K562 (cell line): Measurements from ENCODE around the gene EEF1A2. TPM values are rescaled to one million over a fixed set of nuclear protein-coding genes. Genes with fewer than 3 reads are reported as not detected.

Experiments used
- ATAC-seq: fragments of 200-7000 bp; cut with Tn5 transposase; 3 replicates; pipeline ENCODE4 v1.9.1; 2020; ENCODE audit warnings: moderate library complexity
- BruUV-seq: library from RNA; stranded (reverse); fragments of 400-500 nt; replicated peaks from 2 replicates; lab custom pipeline; 2021; lab: Mats Ljungman, UMichigan
- CTCF ChIA-PET: fragments of 300-600 bp; formaldehyde crosslinking; extraction: SDS; loops from one replicate; lab custom pipeline; 2021; ENCODE audit warnings: low intra/inter-chr PET ratio; lab: Yijun Ruan, JAX
- POLR2A ChIA-PET: fragments of 300-600, 350-650 bp; sonication (Branson Sonifier 250); formaldehyde crosslinking; extraction: SDS; loops from one replicate; lab custom pipeline; 2021; ENCODE audit warnings: antibody characterized with exemption, inconsistent platforms; lab: Yijun Ruan, JAX
- DNase-seq, 4 experiments: peaks; one replicate each; pipeline versions ENCODE4 v3.0.0 to v3.0.0-alpha.2; 2011 to 2018; ENCODE audit warnings: low spot score in 3 of 4, mixed read lengths in 3 of 4; ENCODE audit errors: extremely low read depth in 1 of 4
- FAIRE-seq: peaks from 2 replicates; lab custom pipeline; 2011; peaks lifted over from hg19 to GRCh38; lab: Jason Lieb, UNC
- H2AFZ ChIP-seq: 2 replicates; pipeline ENCODE4 v1.6.0; 2011; ENCODE audit warnings: low read depth, low read length, control low read depth, inconsistent platforms
- H3K27ac ChIP-seq: fragments of 200-600 bp; 3 replicates; pipeline ENCODE4 v1.8.0; 2011; ENCODE audit warnings: low read depth, mild to moderate bottlenecking, control low read depth, inconsistent platforms, low read length, moderate library complexity, mixed read lengths; ENCODE audit errors: extremely low read depth
- H3K27me3 ChIP-seq, 2 experiments: fragments of 300-600 bp in 1 of 2; 2 replicates in 1 of 2; 3 replicates in 1 of 2; pipeline versions ENCODE4 v1.6.0 to v1.8.0; 2011; ENCODE audit warnings: inconsistent platforms in 2 of 2, low read length in 2 of 2, mild to moderate bottlenecking in 1 of 2, mixed read lengths in 1 of 2, moderate library complexity in 1 of 2; ENCODE audit not compliant: control insufficient read depth in 2 of 2, insufficient read depth in 2 of 2
- H3K36me3 ChIP-seq: fragments of 300-600 bp; 3 replicates; pipeline ENCODE4 v1.8.0; 2011; ENCODE audit warnings: mild to moderate bottlenecking, low read length, inconsistent platforms; ENCODE audit not compliant: control insufficient read depth, insufficient read depth
- H3K4me1 ChIP-seq, 2 experiments: fragments of 200-600 bp in 1 of 2; replicated peaks in 1 of 2; 2 replicates in 1 of 2; 3 replicates in 1 of 2; pipeline versions ENCODE4 v1.5.1 to v1.8.0; 2011; ENCODE audit warnings: inconsistent platforms in 2 of 2, low read length in 2 of 2, mild to moderate bottlenecking in 1 of 2, mixed read lengths in 1 of 2, moderate library complexity in 1 of 2; ENCODE audit not compliant: control insufficient read depth in 2 of 2, insufficient read depth in 2 of 2
- H3K4me2 ChIP-seq: 2 replicates; pipeline ENCODE4 v1.6.1; 2011; ENCODE audit warnings: low read length, control low read depth, inconsistent platforms, mixed read lengths; ENCODE audit not compliant: insufficient read depth
- H3K4me3 ChIP-seq: fragments of 200-600 bp; sonication (generic), shearing (Covaris generic); 2 replicates; pipeline ENCODE4 v1.5.1; 2016; ENCODE audit warnings: control low read depth, inconsistent platforms
- H3K79me2 ChIP-seq: fragments of 200-600 bp; 3 replicates; pipeline ENCODE4 v1.8.0; 2011; ENCODE audit warnings: low read length, inconsistent platforms; ENCODE audit not compliant: control insufficient read depth, insufficient read depth
- H3K9ac ChIP-seq, 2 experiments: 2 replicates each; pipeline versions ENCODE4 v1.6.0 to v1.6.1; 2011; ENCODE audit warnings: low read depth in 2 of 2, low read length in 2 of 2, control low read depth in 1 of 2, inconsistent platforms in 1 of 2, mild to moderate bottlenecking in 1 of 2, mixed read lengths in 1 of 2; ENCODE audit not compliant: insufficient read depth in 1 of 2
- H3K9me1 ChIP-seq: one replicate; pipeline ENCODE4 v1.6.0; 2011; ENCODE audit warnings: inconsistent platforms, mild to moderate bottlenecking, low read length, moderate library complexity; ENCODE audit not compliant: control insufficient read depth, insufficient read depth
- H3K9me3 ChIP-seq: replicated peaks from 2 replicates; pipeline ENCODE4 v1.5.1; 2011; ENCODE audit warnings: low read depth, low read length, inconsistent platforms; ENCODE audit not compliant: control insufficient read depth, insufficient read depth
- H4K20me1 ChIP-seq: replicated peaks from 2 replicates; pipeline ENCODE4 v1.6.1; 2011; ENCODE audit warnings: low read length, inconsistent platforms, mixed read lengths; ENCODE audit not compliant: control insufficient read depth, insufficient read depth
- EHMT2 ChIP-seq: fragments of 450-650 bp; IDR thresholded peaks from 2 replicates; pipeline ENCODE4 v1.6.1; 2018; ENCODE audit warnings: antibody characterized with exemption
- MIER1 ChIP-seq: fragments of 450-650 bp; IDR thresholded peaks from 2 replicates; pipeline ENCODE4 v1.6.1; 2016; ENCODE audit warnings: antibody characterized with exemption, mild to moderate bottlenecking, low read depth
- REST ChIP-seq, 2 experiments: fragments of 450-650 bp; formaldehyde crosslinking in 1 of 2; IDR thresholded peaks; 2 replicates each; pipeline versions ENCODE4 v1.4.0 to v1.6.1; 2014 to 2020; ENCODE audit warnings: mild to moderate bottlenecking in 2 of 2, borderline replicate concordance in 1 of 2, low read depth in 1 of 2
- TEAD1 ChIP-seq, 2 experiments: fragments of 450-650 bp in 1 of 2; sonication (generic) in 1 of 2; formaldehyde crosslinking; IDR thresholded peaks; 2 replicates each; pipeline versions ENCODE4 v1.4.0 to v1.8.0; 2020 to 2022; ENCODE audit warnings: mild to moderate bottlenecking in 2 of 2, missing genetic modification reagents in 1 of 2
- ZNF764 ChIP-seq: fragments of 250-450 bp; sonication (Bioruptor Pico); IDR thresholded peaks from 2 replicates; pipeline ENCODE4 v1.4.0; 2020; ENCODE audit warnings: low read depth, mild to moderate bottlenecking, moderate library complexity
- WGBS: fragments of 100-300 bp; shearing (Covaris generic); methylation state at CpG from one replicate; pipeline ENCODE4 v1.1.6; 2016; ENCODE audit warnings: low coverage, mixed read lengths; ENCODE audit not compliant: insufficient coverage; ENCODE audit errors: missing lambda C conversion rate; 5-methylcytosine and 5-hydroxymethylcytosine counted together
- in situ Hi-C: fragments of 300-500 bp; cut with MboI; formaldehyde crosslinking; loops from 4 replicates; pipeline ENCODE4 v1.15.0; 2018; ENCODE audit warnings: inconsistent platforms, mixed read lengths
- intact Hi-C: fragments of 100-400 bp; cut with micrococcal nuclease; formaldehyde crosslinking; loops from 2 replicates; pipeline ENCODE4 v1.14.2; 2022
- polyA plus RNA-seq, 8 experiments: library from polyadenylated mRNA; depleted of rRNA in 4 of 8; stranded (reverse) in 5 of 8; unstranded in 3 of 8; fragments of >200 nt; fragmentation: Nextera tagmentation in 2 of 8; fragmentation: Illumina TruSeq in 1 of 8; extraction: Ambion mirVana in 2 of 8; extraction: Trizol in 1 of 8; gene quantifications; 2 replicates each; pipeline versions ENCODE4 v1.2.1 to v1.2.3, GENCODE V29; 2011 to 2014; ENCODE audit warnings: inconsistent platforms in 1 of 8, missing spikeins in 1 of 8
- total RNA-seq, 7 experiments: library from RNA; depleted of rRNA in 6 of 7; stranded (reverse); fragments of >200 nt in 6 of 7; fragmentation: Illumina TruSeq in 2 of 7; extraction: Trizol in 2 of 7; gene quantifications; 2 replicates each; pipeline versions ENCODE4 v1.2.1 to v1.2.3, GENCODE V29; 2011 to 2021; ENCODE audit warnings: low replicate concordance in 1 of 7

EEF1A2 gene
- total and polyA plus RNA-seq, 9 of the 15 experiments (the other 6 are each of a cell fraction or from before 2014, with no cell fraction given), result 0.04 to 29.6 (median 11.5) TPM

DNA sequence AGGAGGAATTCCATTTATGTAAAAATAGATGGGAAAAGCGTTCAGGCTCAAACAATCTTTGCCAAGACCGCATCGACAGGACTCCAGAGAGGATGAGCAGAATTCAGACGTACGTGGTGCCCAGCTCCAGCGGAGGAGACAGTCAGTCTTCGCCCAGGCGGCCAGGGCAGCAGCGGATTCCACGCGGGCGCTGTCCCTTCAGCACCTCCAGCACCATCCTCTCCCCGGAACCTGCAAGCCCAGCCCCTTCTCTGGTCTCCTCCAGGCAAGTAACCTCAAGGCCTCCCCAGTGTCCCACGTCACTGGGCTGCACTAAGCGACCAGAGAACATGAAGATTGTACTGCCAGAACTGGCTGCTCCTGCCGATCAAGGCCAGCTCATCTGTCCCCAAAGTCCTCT, 23.7 kb downstream of the EEF1A2 start:
- Histone ChIP-seq H3K27ac (no peak overlapping the region), H3K36me3 (no peaks in the 10 kb centered on the region), H4K20me1 (peaks cover 20% of the 10 kb centered on the region; the same call in 1 of the 2 replicates), H3K9ac (no peak overlapping the region), H3K4me3 (no peak overlapping the region)
- no TSS peak for BruUV-seq
- ATAC-seq (peak; percentile 71), FAIRE-seq (no peak), DNase-seq (peak; percentile 36 to 64 (median 52))
- POLR2A ChIA-PET, result no interaction called here
- in situ Hi-C loops (no loop called here), intact Hi-C loops (no loop called here)
- CTCF ChIA-PET, result no interaction called here
- TF ChIP-seq REST (IDR thresholded peaks at IDR 0.05; ENCODE audit: borderline replicate concordance) (peak; percentile 95), REST (CRISPR knock-in tag; IDR thresholded peaks at IDR 0.05; ENCODE audit: low read depth) (peak; percentile 85), TEAD1 (CRISPR knock-in tag; IDR thresholded peaks at IDR 0.05) (0 out of 4 replicates have a peak, but pooled peaks of 1 of the 2 experiments have one; percentile 33), EHMT2 (peak; percentile 81), MIER1 (peak; percentile 78), ZNF764 (CRISPR knock-in tag) (no peak)
- TF ChIP-seq, all 486 proteins: peak for 4
- H3K27me3 ChIP-seq, result peaks cover 18 to 81% of the 10 kb centered on the region in 2 experiments; a peak in 4 of 5 replicates
- H2AFZ ChIP-seq, result no peak overlapping the region
- WGBS, result 1% methylated on average over 15 of the region's 16 CpGs
- no peak overlapping the region for H3K4me2 ChIP-seq
- H3K9me3 ChIP-seq, result no peaks in the 10 kb centered on the region
- peaks cover 0 to 29% of the 10 kb centered on the region in 2 experiments; a peak in 2 of 5 replicates for H3K4me1 ChIP-seq
- no peaks in the 10 kb centered on the region for H3K79me2 ChIP-seq
- H3K9me1 ChIP-seq, result no peaks in the 10 kb centered on the region
